IgD-negative memory B cell (primary cell): ENCODE results near the gene BLMH. TPM values are rescaled to one million over a fixed set of nuclear protein-coding genes. Genes with fewer than 3 reads are reported as not detected.

Source experiments
- H3K27ac Mint-ChIP-seq, 3 donors: one replicate each; pipeline ENCODE4 v1.8.0; 2020 to 2022; ENCODE audit warnings: mild to moderate bottlenecking in 3 of 3, mixed read lengths in 3 of 3, moderate library complexity in 1 of 3
- H3K27me3 Mint-ChIP-seq: one replicate; pipeline ENCODE4 v1.8.0; 2021; ENCODE audit warnings: mixed read lengths
- H3K36me3 Mint-ChIP-seq: one replicate; pipeline ENCODE4 v1.8.0; 2020; ENCODE audit warnings: mild to moderate bottlenecking, mixed read lengths
- H3K4me1 Mint-ChIP-seq, 3 donors: one replicate each; pipeline ENCODE4 v1.8.0; 2020 to 2022; ENCODE audit warnings: mixed read lengths in 3 of 3, mild to moderate bottlenecking in 1 of 3
- H3K4me3 Mint-ChIP-seq, 4 donors: one replicate each; pipeline ENCODE4 v1.8.0; 2020 to 2022; ENCODE audit warnings: mild to moderate bottlenecking in 4 of 4, mixed read lengths in 4 of 4, moderate library complexity in 3 of 4
- H3K9me3 Mint-ChIP-seq, 3 donors: one replicate each; pipeline ENCODE4 v1.8.0; 2020 to 2021; ENCODE audit warnings: mixed read lengths in 3 of 3, mild to moderate bottlenecking in 1 of 3
- polyA plus RNA-seq: library from polyadenylated mRNA; unstranded; fragments of 300-500 nt; fragmentation: Illumina TruSeq; gene quantifications from one replicate; pipeline ENCODE4 v1.2.3, GENCODE V29; 2021

Gene BLMH
- polyA plus RNA-seq, 1 donor from 2014 or later = 7.0 TPM

DNA sequence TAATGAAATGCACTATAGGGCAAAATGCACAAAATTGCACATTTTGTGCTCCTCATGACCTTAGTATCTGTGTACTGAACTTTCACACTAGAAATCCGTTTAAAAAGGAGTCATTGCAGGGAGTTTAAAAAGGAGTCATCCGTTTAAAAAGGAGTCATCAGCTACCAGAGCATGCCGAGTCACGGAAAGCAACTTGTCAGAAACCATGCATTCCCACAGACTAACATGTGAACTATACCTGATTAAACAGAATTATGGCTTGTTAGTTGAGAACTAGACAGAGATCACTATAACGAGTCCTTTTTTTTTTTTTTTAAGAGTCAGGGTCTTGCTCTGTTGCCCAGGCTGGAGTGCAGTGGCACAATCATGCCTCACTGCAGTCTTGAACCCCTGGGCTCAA, 92.1 kb downstream of the BLMH start:
- Mint-ChIP-seq H3K9me3 (no peaks in the 10 kb centered on the region), H3K36me3 (no peaks in the 10 kb centered on the region), H3K27ac (no peak overlapping the region)

More for the DNA sequence above, 92.1 kb downstream of the BLMH start:
- Mint-ChIP-seq H3K4me1 (no peaks in the 10 kb centered on the region), H3K27me3 (peaks cover 3% of the 10 kb centered on the region), H3K4me3 (no peak overlapping the region)

Other genes with a start within 250 kb of the BLMH start
- 40.8 TPM for gene NSRP1, start 175.1 kb downstream of the BLMH start, polyA plus RNA-seq
- 0.13 TPM for gene SLC6A4, start 56.2 kb downstream of the BLMH start, polyA plus RNA-seq
- not detected for gene TMIGD1, start 42.1 kb upstream of the BLMH start, polyA plus RNA-seq
- gene CPD, start 87.0 kb upstream of the BLMH start, polyA plus RNA-seq = 2.3 TPM
- gene GOSR1, start 185.5 kb upstream of the BLMH start, polyA plus RNA-seq = 50.0 TPM